Karpas-422 (cell line): Measurements from ENCODE around the gene SLAMF8. TPM values are rescaled to one million over a fixed set of nuclear protein-coding genes. Genes with fewer than 3 reads are reported as not detected.
A peak's percentile ranks its signal among the peaks of the same experiment; 100 is the strongest.

Source experiments
- DNase-seq: peaks from one replicate; pipeline ENCODE4 v3.0.0-alpha.2; 2015
- H2AFZ ChIP-seq: fragments of 200-600 bp; sonication (generic); 2 replicates; pipeline ENCODE4 v1.6.1; 2014; ENCODE audit warnings: antibody characterized with exemption, low read length, mixed read lengths
- H3K27ac ChIP-seq: fragments of 200-600 bp; sonication (generic); 2 replicates; pipeline ENCODE4 v1.5.1; 2014; ENCODE audit warnings: mild to moderate bottlenecking, low read length, moderate library complexity
- H3K27me3 ChIP-seq: fragments of 200-600 bp; sonication (generic); 2 replicates; pipeline ENCODE4 v1.6.1; 2014; ENCODE audit warnings: low read length, mixed read lengths
- H3K36me3 ChIP-seq: fragments of 200-600 bp; sonication (generic); 2 replicates; pipeline ENCODE4 v1.6.1; 2014; ENCODE audit warnings: low read length, mixed read lengths; ENCODE audit not compliant: insufficient read depth
- H3K4me1 ChIP-seq: fragments of 200-600 bp; sonication (generic); 2 replicates; pipeline ENCODE4 v1.6.1; 2014; ENCODE audit warnings: mild to moderate bottlenecking, low read length, mixed read lengths
- H3K4me2 ChIP-seq: fragments of 200-600 bp; sonication (generic); 2 replicates; pipeline ENCODE4 v1.6.1; 2014; ENCODE audit warnings: low read length, low read depth, mild to moderate bottlenecking; ENCODE audit not compliant: poor library complexity, severe bottlenecking
- H3K4me3 ChIP-seq: fragments of 200-600 bp; sonication (generic); 2 replicates; pipeline ENCODE4 v1.5.1; 2014; ENCODE audit warnings: mild to moderate bottlenecking, antibody characterized with exemption, low read length, mixed read lengths
- H3K79me2 ChIP-seq: fragments of 200-600 bp; sonication (generic); 2 replicates; pipeline ENCODE4 v1.6.1; 2014; ENCODE audit warnings: mild to moderate bottlenecking, low read length, mixed read lengths
- H3K9ac ChIP-seq: fragments of 200-600 bp; sonication (generic); 2 replicates; pipeline ENCODE4 v1.6.0; 2014; ENCODE audit warnings: low read length
- H3K9me2 ChIP-seq: fragments of 200-600 bp; sonication (generic), shearing (Covaris generic); replicated peaks from 2 replicates; pipeline ENCODE4 v1.6.0; 2014; ENCODE audit warnings: mild to moderate bottlenecking, low read length, moderate library complexity; ENCODE audit not compliant: insufficient read depth
- H3K9me3 ChIP-seq: fragments of 300-700, 200-600 bp; sonication (generic); 2 replicates; pipeline ENCODE4 v1.6.1; 2014; ENCODE audit warnings: low read length, mixed read lengths
- H4K20me1 ChIP-seq: fragments of 200-600 bp; sonication (generic); 2 replicates; pipeline ENCODE4 v1.6.1; 2014; ENCODE audit warnings: mild to moderate bottlenecking, antibody characterized with exemption, low read length, low read depth; ENCODE audit not compliant: insufficient read depth
- total RNA-seq: library from RNA; depleted of rRNA; stranded (reverse); fragments of >200 nt; shearing (Covaris generic); gene quantifications from 2 replicates; pipeline ENCODE4 v1.2.3, GENCODE V29; 2014; ENCODE audit warnings: low replicate concordance; rRNA removed

Gene SLAMF8
- not detected in 2 replicates for total RNA-seq

GRCh38 chr1:159826441-159827101 is at the start of gene SLAMF8:
TSS of gene SLAMF8 (plus strand) at chr1:159826873. CDS start at chr1:159826899, 26 bp downstream.
- DNase-seq, result no peak
- no peak within 1 kb of the TSS for H3K27ac ChIP-seq
- no peaks in the 10 kb centered on the region for H4K20me1 ChIP-seq
- no peaks in the 10 kb centered on the region for H3K9me2 ChIP-seq
- no peaks in the 10 kb centered on the region for H3K4me1 ChIP-seq
- H3K4me3 ChIP-seq, result no peak within 1 kb of the TSS
- no peaks in the 10 kb centered on the region for H3K27me3 ChIP-seq
- no peaks in the 10 kb centered on the region for H3K36me3 ChIP-seq
- no peaks in the 10 kb centered on the region for H3K79me2 ChIP-seq
- H3K9ac ChIP-seq, result no peak within 1 kb of the TSS
- no peak within 1 kb of the TSS for H3K4me2 ChIP-seq
- no peak within 1 kb of the TSS for H2AFZ ChIP-seq
- H3K9me3 ChIP-seq, result no peaks in the 10 kb centered on the region

DNA sequence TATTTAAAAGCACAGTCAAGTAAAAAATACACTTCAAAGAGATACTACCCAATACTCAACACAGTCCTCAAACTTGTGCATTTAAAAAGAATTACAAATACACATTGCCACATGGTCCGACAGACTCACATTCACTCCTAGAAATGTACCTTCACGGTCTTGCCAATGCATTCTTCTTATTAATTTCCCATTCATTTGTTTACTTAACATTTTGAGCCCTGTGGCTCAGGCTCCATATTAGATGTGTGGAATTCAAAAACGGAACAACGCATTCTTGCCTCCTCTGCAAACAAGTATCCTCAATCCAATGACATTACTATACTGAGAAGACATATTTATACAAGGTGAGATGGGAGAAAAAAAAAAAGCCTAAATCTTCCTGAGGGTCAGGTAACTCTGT is 48.4 kb upstream of the SLAMF8 start:
- H3K9me3 ChIP-seq, result no peaks in the 10 kb centered on the region
- H3K4me3 ChIP-seq, result no peak overlapping the region
- H3K36me3 ChIP-seq, result no peaks in the 10 kb centered on the region
- DNase-seq, result no peak
- no peaks in the 10 kb centered on the region for H3K27me3 ChIP-seq
- H3K9ac ChIP-seq, result no peak overlapping the region
- H2AFZ ChIP-seq, result no peak overlapping the region
- H3K9me2 ChIP-seq, result no peaks in the 10 kb centered on the region
- H3K4me1 ChIP-seq, result no peaks in the 10 kb centered on the region
- no peaks in the 10 kb centered on the region for H4K20me1 ChIP-seq
- H3K4me2 ChIP-seq, result no peak overlapping the region
- no peak overlapping the region for H3K27ac ChIP-seq
- H3K79me2 ChIP-seq, result no peaks in the 10 kb centered on the region

GRCh38 chr1:159779403-159779851 is 47.2 kb upstream of the SLAMF8 start:
- no peak for DNase-seq
- no peaks in the 10 kb centered on the region for H3K27me3 ChIP-seq
- no peaks in the 10 kb centered on the region for H3K4me1 ChIP-seq
- H4K20me1 ChIP-seq, result no peaks in the 10 kb centered on the region
- no peak overlapping the region for H3K27ac ChIP-seq
- H3K79me2 ChIP-seq, result no peaks in the 10 kb centered on the region
- no peak overlapping the region for H3K9ac ChIP-seq
- no peak overlapping the region for H3K4me3 ChIP-seq
- H3K4me2 ChIP-seq, result no peak overlapping the region
- no peaks in the 10 kb centered on the region for H3K36me3 ChIP-seq
- no peaks in the 10 kb centered on the region for H3K9me3 ChIP-seq
- H3K9me2 ChIP-seq, result no peaks in the 10 kb centered on the region
- H2AFZ ChIP-seq, result no peak overlapping the region

DNA sequence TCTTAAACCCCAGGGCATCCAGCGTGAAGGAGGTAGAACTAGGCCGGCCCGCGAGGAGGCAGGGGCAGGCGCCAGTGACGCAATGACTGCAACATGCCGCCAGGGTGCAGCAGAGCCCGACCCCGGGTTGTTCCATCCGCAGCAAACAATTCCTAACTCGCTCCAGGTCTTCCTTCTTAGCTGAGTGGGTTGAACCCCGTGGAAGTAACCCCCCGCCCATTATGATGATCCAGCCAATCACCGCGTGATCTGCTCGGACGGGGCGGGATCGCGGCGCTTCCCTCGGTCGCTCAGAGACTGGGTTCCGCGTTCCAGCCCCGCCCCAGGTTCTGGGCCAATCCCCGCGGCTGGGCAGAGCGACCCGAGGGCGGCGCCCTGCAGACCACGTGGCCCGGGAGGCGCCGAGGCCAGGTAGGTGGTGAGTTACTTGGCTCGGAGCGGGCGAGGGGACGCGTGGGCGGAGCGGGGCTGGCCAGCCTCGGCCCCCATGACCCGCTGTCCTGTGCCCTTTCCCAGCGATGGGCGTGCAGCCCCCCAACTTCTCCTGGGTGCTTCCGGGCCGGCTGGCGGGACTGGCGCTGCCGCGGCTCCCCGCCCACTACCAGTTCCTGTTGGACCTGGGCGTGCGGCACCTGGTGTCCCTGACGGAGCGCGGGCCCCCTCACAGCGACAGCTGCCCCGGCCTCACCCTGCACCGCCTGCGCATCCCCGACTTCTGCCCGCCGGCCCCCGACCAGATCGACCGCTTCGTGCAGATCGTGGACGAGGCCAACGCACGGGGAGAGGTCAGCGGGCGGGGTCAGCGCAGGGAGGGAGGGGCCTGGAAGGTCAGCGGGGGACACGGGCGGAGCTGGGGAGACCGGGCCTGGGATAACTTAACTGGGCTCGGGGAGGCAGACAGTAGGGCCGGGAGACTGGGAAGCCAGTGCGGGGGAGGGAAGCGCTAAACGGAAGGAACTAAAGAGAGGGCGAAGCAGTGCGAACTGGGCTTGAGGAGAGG is 45.8 kb upstream of the SLAMF8 start, which contains the start of gene DUSP23:
DUSP23 (plus strand) TSS at position 380 of the 1,000 bp plus-strand sequence; CDS start at position 519, 139 bp downstream.
- Histone ChIP-seq H3K27me3 (no peaks in the 10 kb centered on the region), H3K27ac (no peak within 1 kb of the TSS), H2AFZ (no peak within 1 kb of the TSS), H4K20me1 (no peaks in the 10 kb centered on the region), H3K4me1 (no peaks in the 10 kb centered on the region), H3K9me2 (no peaks in the 10 kb centered on the region), H3K79me2 (no peaks in the 10 kb centered on the region), H3K36me3 (no peaks in the 10 kb centered on the region), H3K9ac (no peak within 1 kb of the TSS), H3K4me2 (no peak within 1 kb of the TSS), H3K4me3 (no peak within 1 kb of the TSS), H3K9me3 (no peaks in the 10 kb centered on the region)
- DNase-seq, result peak; percentile 62

DNA sequence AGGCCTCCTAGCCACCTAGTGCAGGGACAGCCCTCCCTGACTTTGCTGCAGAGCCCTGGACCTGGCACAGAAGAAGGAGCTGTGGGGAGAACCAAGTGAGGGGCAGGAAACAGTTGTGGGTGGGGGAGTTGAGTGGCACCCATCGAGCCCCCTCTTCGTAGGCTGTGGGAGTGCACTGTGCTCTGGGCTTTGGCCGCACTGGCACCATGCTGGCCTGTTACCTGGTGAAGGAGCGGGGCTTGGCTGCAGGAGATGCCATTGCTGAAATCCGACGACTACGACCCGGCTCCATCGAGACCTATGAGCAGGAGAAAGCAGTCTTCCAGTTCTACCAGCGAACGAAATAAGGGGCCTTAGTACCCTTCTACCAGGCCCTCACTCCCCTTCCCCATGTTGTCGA is 44.7 kb upstream of the SLAMF8 start:
- H3K27ac ChIP-seq, result no peak overlapping the region
- H3K9ac ChIP-seq, result no peak overlapping the region
- no peak overlapping the region for H3K4me3 ChIP-seq
- no peaks in the 10 kb centered on the region for H3K79me2 ChIP-seq
- H3K9me2 ChIP-seq, result no peaks in the 10 kb centered on the region
- no peak overlapping the region for H2AFZ ChIP-seq
- no peaks in the 10 kb centered on the region for H4K20me1 ChIP-seq
- H3K36me3 ChIP-seq, result no peaks in the 10 kb centered on the region
- no peak for DNase-seq
- H3K27me3 ChIP-seq, result no peaks in the 10 kb centered on the region
- H3K9me3 ChIP-seq, result no peaks in the 10 kb centered on the region
- H3K4me2 ChIP-seq, result no peak overlapping the region
- H3K4me1 ChIP-seq, result no peaks in the 10 kb centered on the region

DNA sequence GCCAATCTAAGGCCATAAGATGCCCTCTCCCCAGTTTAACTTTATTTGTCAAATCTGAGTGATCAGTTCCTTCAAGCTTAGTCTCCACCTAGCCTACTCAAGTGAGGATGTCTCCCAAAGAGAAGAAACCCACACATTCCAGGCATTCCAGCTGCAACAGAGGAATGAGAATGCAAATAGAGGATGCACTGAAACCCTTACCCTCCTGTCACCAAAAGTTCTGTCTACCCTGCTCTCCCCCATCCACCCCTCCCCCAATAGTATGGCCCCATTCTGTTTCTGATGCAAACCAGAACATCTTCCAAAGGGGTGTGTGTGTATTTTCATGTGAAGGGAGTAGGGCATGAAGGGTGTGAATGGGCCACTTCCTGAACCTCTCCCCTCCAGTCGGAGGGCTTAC is 42.9 kb upstream of the SLAMF8 start:
- Histone ChIP-seq H3K4me3 (no peak overlapping the region), H4K20me1 (no peaks in the 10 kb centered on the region), H3K4me2 (no peak overlapping the region), H3K27me3 (no peaks in the 10 kb centered on the region), H3K27ac (no peak overlapping the region), H3K9me2 (no peaks in the 10 kb centered on the region), H3K79me2 (no peaks in the 10 kb centered on the region), H3K9ac (no peak overlapping the region), H3K9me3 (no peaks in the 10 kb centered on the region), H3K4me1 (no peaks in the 10 kb centered on the region), H3K36me3 (no peaks in the 10 kb centered on the region), H2AFZ (no peak overlapping the region)
- no peak for DNase-seq

DNA sequence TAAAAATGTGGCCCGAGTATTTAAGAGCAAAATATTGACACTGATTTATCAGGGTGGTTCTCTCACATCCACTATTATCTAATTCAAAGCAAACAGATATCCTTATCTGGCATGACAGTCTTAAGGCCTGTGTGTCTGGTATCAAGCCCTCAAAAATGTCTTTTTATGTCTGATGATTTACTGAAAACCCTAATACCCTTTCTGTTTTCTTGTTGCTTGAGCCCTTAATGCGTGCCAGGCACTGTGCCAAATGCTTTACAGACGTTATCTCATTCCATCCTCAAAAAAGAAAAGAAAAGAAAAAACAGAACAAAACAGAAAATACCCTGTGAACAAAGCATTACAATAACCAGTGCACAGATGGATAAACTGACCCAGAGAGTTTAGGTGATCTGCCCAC is 40.2 kb upstream of the SLAMF8 start:
- Histone ChIP-seq H4K20me1 (no peaks in the 10 kb centered on the region), H3K36me3 (no peaks in the 10 kb centered on the region), H3K27ac (no peak overlapping the region), H3K79me2 (no peaks in the 10 kb centered on the region), H3K9ac (no peak overlapping the region), H2AFZ (no peak overlapping the region), H3K4me2 (no peak overlapping the region), H3K4me1 (no peaks in the 10 kb centered on the region), H3K27me3 (no peaks in the 10 kb centered on the region), H3K4me3 (no peak overlapping the region), H3K9me2 (no peaks in the 10 kb centered on the region), H3K9me3 (no peaks in the 10 kb centered on the region)
- DNase-seq, result no peak

GRCh38 chr1:159786966-159787365 is 39.7 kb upstream of the SLAMF8 start:
- H3K4me2 ChIP-seq, result no peak overlapping the region
- DNase-seq, result no peak
- H3K9me3 ChIP-seq, result no peaks in the 10 kb centered on the region
- no peaks in the 10 kb centered on the region for H3K4me1 ChIP-seq
- H3K9ac ChIP-seq, result no peak overlapping the region
- H3K27ac ChIP-seq, result no peak overlapping the region
- H2AFZ ChIP-seq, result no peak overlapping the region
- H3K79me2 ChIP-seq, result no peaks in the 10 kb centered on the region
- H4K20me1 ChIP-seq, result no peaks in the 10 kb centered on the region
- H3K9me2 ChIP-seq, result no peaks in the 10 kb centered on the region
- H3K4me3 ChIP-seq, result no peak overlapping the region
- H3K27me3 ChIP-seq, result no peaks in the 10 kb centered on the region
- H3K36me3 ChIP-seq, result no peaks in the 10 kb centered on the region
